Brain pericyte (primary cell): Measurements from ENCODE around the gene ZNF683.

ENCODE experiments used
- DNase-seq: peaks from one replicate; pipeline ENCODE4 v3.0.0-alpha.2; 2012; ENCODE audit warnings: low read depth, low spot score

ZNF683 gene

GRCh38 chr1:26358411-26359384 lies 13.9 kb downstream of the ZNF683 start:
- no peak for DNase-seq

- no peak for DNase-seq
Measured at GRCh38 chr1:26357121-26357602, 15.4 kb downstream of the ZNF683 start.

DNA sequence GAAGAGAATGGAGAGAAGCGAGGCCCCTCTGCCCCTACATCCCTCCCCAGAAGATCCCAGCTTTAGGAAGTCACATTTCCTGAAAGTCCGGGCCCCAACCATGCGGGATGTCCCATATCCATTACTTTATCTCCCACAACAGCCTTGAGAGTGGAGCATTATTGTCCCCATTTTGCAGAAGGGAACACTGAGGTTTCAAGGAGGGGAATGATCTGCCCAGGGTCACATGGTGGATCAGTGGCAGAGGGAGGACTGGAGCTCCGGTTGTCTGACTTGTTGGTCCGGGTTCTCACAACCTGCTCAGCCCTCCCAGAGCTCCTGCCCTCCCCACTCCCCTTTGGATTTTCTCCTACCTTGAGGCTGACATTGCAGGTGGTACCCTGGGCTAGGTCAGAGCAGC lies 16.4 kb downstream of the ZNF683 start:
- no peak for DNase-seq

DNA sequence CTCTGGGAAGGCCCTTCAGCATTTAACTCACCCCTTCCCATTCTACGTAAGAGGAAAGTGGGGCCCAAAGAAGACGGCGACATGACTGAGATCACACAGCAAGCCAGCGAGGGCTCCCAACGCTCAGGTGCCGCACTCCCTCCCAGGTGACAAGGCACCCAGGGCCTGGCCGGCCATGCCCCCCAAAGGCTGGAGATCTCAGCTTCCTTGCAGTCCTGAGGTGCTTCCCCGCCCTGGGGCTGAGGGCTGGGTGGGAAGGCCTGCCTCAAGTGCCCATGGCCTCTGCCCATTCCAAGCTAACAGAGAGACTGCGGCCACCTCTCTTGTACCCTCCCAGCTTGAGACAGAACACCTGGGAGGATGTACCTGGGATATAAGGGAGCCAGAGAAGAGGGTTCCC lies 17.6 kb downstream of the ZNF683 start:
- DNase-seq = no peak

GRCh38 chr1:26353976-26354820 lies 18.4 kb downstream of the ZNF683 start, which contains the start of gene CRYBG2:
Gene CRYBG2, minus strand, starts transcription at chr1:26354130. Its CDS starts 7,473 bp downstream, at chr1:26346657.
- DNase-seq = no peak

- DNase-seq = no peak
Measured at GRCh38 chr1:26353210-26353859, 19.2 kb downstream of the ZNF683 start.

GRCh38 chr1:26352338-26352679 lies 20.2 kb downstream of the ZNF683 start:
- DNase-seq = no peak

- no peak for DNase-seq
Measured at GRCh38 chr1:26351590-26352337, 20.8 kb downstream of the ZNF683 start.

GRCh38 chr1:26350701-26351589 lies 21.6 kb downstream of the ZNF683 start:
- no peak for DNase-seq

DNA sequence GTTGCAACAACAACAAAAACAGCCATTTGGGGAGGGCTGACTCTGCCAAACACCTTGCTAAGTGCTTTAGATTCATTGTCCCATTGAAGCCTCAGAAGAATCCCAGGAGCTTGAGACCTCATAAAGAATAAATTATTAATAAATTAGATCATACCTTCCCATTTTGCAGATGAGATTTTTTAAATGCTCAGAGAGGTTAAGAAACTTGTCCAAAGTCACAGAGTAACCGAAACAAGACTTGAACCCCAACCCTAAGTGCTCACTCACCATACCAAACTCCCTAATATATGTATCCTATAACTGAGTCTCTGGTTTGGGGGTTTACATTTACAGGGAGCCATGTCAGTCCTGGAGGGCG lies 22.2 kb downstream of the ZNF683 start:
- DNase-seq = no peak

GRCh38 chr1:26349877-26350244 lies 22.7 kb downstream of the ZNF683 start:
- no peak for DNase-seq

GRCh38 chr1:26349188-26349876 lies 23.2 kb downstream of the ZNF683 start:
- no peak for DNase-seq

- DNase-seq = no peak
Measured at GRCh38 chr1:26346274-26347033, 26.1 kb downstream of the ZNF683 start.

DNA sequence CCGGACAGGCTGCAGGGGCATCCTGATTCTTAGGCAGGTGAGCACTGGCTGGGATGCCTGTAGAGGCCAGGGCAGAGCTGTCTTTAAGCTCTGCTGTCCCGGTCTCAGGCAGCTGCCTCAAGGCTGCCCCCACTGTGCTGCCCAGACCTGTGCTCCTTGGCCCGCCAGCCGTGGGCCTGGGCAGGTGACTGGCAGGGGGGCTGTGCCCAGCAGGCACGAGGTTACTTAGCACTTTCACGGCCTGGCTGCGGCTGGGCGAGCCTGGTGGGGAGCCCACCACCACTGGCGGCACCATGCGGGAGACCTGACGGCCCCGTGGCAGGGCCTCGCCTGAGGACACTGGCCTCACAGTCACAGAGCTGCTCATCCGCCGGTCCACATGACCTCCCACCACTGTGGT lies 26.8 kb downstream of the ZNF683 start:
- no peak for DNase-seq

GRCh38 chr1:26344147-26344920 lies 28.2 kb downstream of the ZNF683 start:
- DNase-seq = no peak

GRCh38 chr1:26340047-26340481 lies 32.5 kb downstream of the ZNF683 start:
- no peak for DNase-seq

DNA sequence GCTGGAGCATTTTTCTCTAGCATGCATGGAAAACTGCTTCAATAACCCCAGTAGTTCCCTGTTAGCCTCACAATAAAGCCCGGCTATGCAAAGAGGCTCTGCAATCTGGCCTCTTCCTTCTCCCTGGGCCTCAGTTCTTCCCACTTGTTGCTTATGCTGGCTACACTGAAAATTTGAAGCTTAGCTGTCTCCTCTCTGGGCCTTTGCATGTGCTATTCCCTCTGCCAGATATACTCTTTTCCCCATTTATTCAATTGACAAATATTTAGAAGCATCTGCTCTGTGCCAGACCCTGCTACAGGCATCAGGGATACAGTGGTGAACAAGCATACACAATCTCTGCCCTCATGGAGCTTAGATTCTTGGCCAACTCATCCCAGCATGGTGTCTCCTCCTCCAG lies 33.9 kb downstream of the ZNF683 start:
- no peak for DNase-seq

DNA sequence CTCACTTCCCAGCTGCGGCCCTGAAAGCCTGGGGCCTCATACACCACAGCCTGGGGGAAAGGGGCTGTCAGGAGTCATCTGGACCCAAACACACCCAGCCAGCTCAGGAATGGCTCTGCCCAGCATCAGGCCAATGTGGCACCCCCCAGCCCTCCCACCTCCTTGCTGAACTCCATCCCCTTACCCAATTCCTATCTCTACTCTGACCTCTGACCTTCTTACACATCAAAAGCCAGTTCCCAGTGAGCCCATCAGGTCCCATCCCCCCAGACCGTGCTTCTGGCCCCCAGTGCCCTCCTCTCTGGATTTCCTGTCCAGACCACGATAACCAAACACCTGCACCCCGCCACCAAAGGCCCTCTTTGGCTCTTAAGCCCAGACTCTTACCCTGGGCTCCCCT lies 34.9 kb downstream of the ZNF683 start:
- no peak for DNase-seq
